ENCODE results near the gene OR8I2. TPM values are rescaled to one million over a fixed set of nuclear protein-coding genes. Genes with fewer than 3 reads are reported as not detected.
"Not testable (repeated sequence)": the region's sequence is repeated elsewhere in the genome, so short reads cannot be mapped to it uniquely, and the experiment has no call there.

The OR8I2 gene
- total and polyA plus RNA-seq, 9 of the 15 experiments (the other 6 are each of a cell fraction or from before 2014, with no cell fraction given): not detected

DNA sequence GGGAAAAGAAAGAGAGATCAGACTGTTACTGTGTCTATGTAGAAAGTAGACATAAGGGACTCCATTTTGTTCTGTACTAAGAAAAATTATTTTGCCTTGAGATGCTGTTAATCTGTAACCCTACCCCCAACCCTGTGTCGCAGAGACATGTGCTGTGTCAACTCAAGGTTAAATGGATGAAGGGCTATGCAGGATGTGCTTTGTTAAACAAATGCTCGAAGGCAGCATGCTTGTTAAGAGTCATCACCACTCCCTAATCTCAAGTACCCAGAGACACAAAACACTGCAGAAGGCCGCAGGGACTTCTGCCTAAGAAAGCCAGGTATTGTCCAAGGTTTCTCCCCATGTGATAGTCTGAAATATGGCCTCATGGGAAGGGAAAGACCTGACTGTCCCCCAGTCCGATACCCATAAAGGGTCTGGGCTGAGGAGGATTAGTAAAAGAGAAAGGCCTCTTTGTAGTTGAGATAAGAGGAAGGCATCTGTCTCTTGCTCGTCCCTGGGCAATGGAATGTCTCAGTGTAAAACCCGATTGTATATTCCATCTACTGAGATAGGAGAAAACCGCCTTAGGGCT lies 35.4 kb upstream of the OR8I2 start:
- not testable (repeated sequence) for FAIRE-seq; BruUV-seq (replicated peaks)

DNA sequence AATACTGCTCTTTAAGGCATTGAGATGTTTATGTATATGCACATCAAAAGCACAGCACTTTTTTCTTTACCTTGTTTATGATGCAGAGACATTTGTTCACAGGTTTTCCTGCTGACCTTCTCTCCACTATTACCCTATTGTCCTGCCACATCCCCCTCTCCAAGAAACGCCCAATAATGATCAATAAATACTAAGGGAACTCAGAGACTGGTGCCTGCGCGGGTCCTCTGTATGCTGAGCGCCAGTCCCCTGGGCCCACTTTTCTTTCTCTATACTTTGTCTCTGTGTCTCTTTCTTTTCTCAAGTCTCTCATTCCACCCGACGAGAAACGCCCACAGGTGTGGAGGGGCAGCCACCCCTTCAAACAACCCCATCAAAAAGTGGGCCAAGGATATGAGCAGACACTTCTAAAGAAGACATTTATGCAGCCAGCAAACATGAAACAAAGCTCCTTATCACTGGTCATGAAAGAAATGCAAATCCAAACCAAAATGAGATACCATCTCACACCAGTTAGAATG lies 34.8 kb upstream of the OR8I2 start:
- CTCF ChIA-PET (ENCODE audit: low intra/inter-chr PET ratio): not testable (repeated sequence)

More for the DNA sequence above, 35.4 kb upstream of the OR8I2 start:
- H3K4me3 ChIP-seq; H3K9me1 ChIP-seq (ENCODE audit: control insufficient read depth, insufficient read depth, low read length); H3K27me3 ChIP-seq (ENCODE audit: control insufficient read depth in 2 of 2, insufficient read depth in 2 of 2, low read length in 2 of 2); H4K20me1 ChIP-seq (replicated peaks; ENCODE audit: control insufficient read depth, insufficient read depth, low read length); H3K27ac ChIP-seq (ENCODE audit: extremely low read depth, low read depth, low read length); H3K4me1 ChIP-seq (replicated peaks in 1 of 2; ENCODE audit: control insufficient read depth in 2 of 2, insufficient read depth in 2 of 2, low read length in 2 of 2); H3K36me3 ChIP-seq (ENCODE audit: control insufficient read depth, insufficient read depth, low read length); CTCF ChIA-PET (ENCODE audit: low intra/inter-chr PET ratio); H2AFZ ChIP-seq (ENCODE audit: low read depth, low read length); H3K4me2 ChIP-seq (ENCODE audit: insufficient read depth, low read length); H3K79me2 ChIP-seq (ENCODE audit: control insufficient read depth, insufficient read depth, low read length); DNase-seq (ENCODE audit: extremely low read depth in 1 of 4, low spot score in 3 of 4); in situ Hi-C loops (cut with MboI); ATAC-seq; H3K9me3 ChIP-seq (replicated peaks; ENCODE audit: control insufficient read depth, insufficient read depth, low read depth, low read length); H3K9ac ChIP-seq (ENCODE audit: insufficient read depth in 1 of 2, low read depth in 2 of 2, low read length in 2 of 2); POLR2A ChIA-PET; intact Hi-C loops (cut with micrococcal nuclease): not testable (repeated sequence)
- WGBS (ENCODE audit: insufficient coverage, low coverage, missing lambda C conversion rate): 3% methylated on average over 5 of the region's 7 CpGs

More for the DNA sequence above, 34.8 kb upstream of the OR8I2 start:
- H3K4me2 ChIP-seq (ENCODE audit: insufficient read depth, low read length); DNase-seq (ENCODE audit: extremely low read depth in 1 of 4, low spot score in 3 of 4); H3K36me3 ChIP-seq (ENCODE audit: control insufficient read depth, insufficient read depth, low read length); H3K79me2 ChIP-seq (ENCODE audit: control insufficient read depth, insufficient read depth, low read length); H3K27ac ChIP-seq (ENCODE audit: extremely low read depth, low read depth, low read length); H4K20me1 ChIP-seq (replicated peaks; ENCODE audit: control insufficient read depth, insufficient read depth, low read length); ATAC-seq; H2AFZ ChIP-seq (ENCODE audit: low read depth, low read length); H3K9me1 ChIP-seq (ENCODE audit: control insufficient read depth, insufficient read depth, low read length); H3K9ac ChIP-seq (ENCODE audit: insufficient read depth in 1 of 2, low read depth in 2 of 2, low read length in 2 of 2); FAIRE-seq; intact Hi-C loops (cut with micrococcal nuclease); H3K27me3 ChIP-seq (ENCODE audit: control insufficient read depth in 2 of 2, insufficient read depth in 2 of 2, low read length in 2 of 2); H3K4me3 ChIP-seq; H3K4me1 ChIP-seq (replicated peaks in 1 of 2; ENCODE audit: control insufficient read depth in 2 of 2, insufficient read depth in 2 of 2, low read length in 2 of 2); BruUV-seq (replicated peaks); POLR2A ChIA-PET; H3K9me3 ChIP-seq (replicated peaks; ENCODE audit: control insufficient read depth, insufficient read depth, low read depth, low read length); in situ Hi-C loops (cut with MboI): not testable (repeated sequence)
- 5% methylated on average over 4 of the region's 7 CpGs for WGBS (ENCODE audit: insufficient coverage, low coverage, missing lambda C conversion rate)
